Mucosa of stomach (tissue), 1 donor: Measurements from ENCODE around the gene NTPCR.
"Not testable (repeated sequence)": the region's sequence is repeated elsewhere in the genome, so short reads cannot be mapped to it uniquely, and the experiment has no call there.

Experiments used
- H3K27me3 ChIP-seq: one replicate; pipeline ENCODE4 v1.7.0; 2013; ENCODE audit warnings: mild to moderate bottlenecking, low read length; ENCODE audit not compliant: control insufficient read depth, insufficient read depth
- H3K36me3 ChIP-seq: one replicate; pipeline ENCODE4 v1.7.0; 2013; ENCODE audit warnings: low read length; ENCODE audit not compliant: control insufficient read depth, insufficient read depth
- H3K4me1 ChIP-seq: one replicate; pipeline ENCODE4 v1.7.0; 2013; ENCODE audit warnings: mild to moderate bottlenecking, low read length; ENCODE audit not compliant: control insufficient read depth, insufficient read depth
- H3K4me3 ChIP-seq: one replicate; pipeline ENCODE4 v1.7.0; 2013; ENCODE audit warnings: low read length
- H3K9ac ChIP-seq: one replicate; pipeline ENCODE4 v1.7.0; 2013; ENCODE audit warnings: mild to moderate bottlenecking, low read length, moderate library complexity
- H3K9me3 ChIP-seq: one replicate; pipeline ENCODE4 v1.7.0; 2013; ENCODE audit warnings: mild to moderate bottlenecking, low read length, moderate library complexity; ENCODE audit not compliant: control insufficient read depth
- donor health status: Pancreatic carcinoma.

Gene NTPCR

DNA sequence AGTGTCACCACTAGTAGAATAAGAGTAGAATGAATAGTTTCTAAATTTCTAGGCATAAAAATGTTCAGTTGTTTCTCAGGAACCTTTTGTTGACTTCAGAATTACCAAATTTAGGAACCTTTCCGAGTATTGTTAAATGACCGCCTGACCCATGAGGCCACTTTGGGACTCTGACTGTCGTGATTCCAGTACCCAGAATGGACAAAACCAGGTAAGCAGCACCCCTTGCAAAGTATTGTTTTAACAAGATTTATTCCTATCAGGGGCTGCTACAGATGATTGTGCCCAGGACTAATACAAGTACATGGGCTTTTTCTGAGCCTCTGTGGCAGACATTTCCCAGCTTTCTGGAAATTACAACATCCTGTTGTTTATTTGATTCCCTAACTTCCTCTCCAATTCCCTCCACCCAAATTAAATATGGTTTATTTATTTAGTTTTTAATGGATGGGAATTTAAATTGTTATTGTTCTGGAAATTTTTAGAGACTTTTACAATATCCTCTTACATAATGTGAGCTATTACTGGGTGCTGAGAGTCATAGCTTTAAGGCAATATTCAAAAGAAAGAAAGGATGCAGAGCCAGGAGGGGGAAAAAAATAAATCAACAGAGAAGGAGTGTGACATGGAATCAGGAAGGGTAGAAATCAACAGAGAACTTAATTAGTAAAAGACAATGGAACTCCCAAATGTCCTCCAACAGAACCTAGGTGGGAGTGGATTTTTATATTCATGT lies 37.4 kb upstream of the NTPCR start:
- no peaks in the 10 kb centered on the region for H3K36me3 ChIP-seq
- no peak overlapping the region for H3K9ac ChIP-seq
- no peaks in the 10 kb centered on the region for H3K9me3 ChIP-seq
- no peaks in the 10 kb centered on the region for H3K27me3 ChIP-seq
- H3K4me3 ChIP-seq, result no peak overlapping the region
- H3K4me1 ChIP-seq, result no peaks in the 10 kb centered on the region

DNA sequence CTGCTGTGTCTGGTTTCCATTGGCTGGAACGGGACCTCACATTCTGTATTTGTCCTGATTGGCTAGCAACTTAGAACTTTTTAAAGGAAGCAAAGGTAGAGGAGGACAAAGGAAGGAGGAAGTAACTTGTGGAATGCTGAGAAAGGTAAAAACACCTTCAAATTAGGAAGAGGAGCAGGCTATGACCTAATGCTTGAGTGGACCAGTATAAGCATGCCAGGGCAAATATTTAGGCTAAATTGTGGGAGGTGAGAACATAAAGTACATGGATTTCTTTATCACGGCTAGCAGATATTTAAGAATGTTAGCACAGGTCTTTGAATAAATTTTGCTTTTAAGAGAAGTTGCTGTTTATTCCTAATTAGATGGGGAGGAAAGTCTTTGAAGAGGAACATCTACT lies 36.1 kb upstream of the NTPCR start:
- H3K9ac ChIP-seq, H3K9me3 ChIP-seq, H3K27me3 ChIP-seq, H3K36me3 ChIP-seq, H3K4me1 ChIP-seq, H3K4me3 ChIP-seq: not testable (repeated sequence)

DNA sequence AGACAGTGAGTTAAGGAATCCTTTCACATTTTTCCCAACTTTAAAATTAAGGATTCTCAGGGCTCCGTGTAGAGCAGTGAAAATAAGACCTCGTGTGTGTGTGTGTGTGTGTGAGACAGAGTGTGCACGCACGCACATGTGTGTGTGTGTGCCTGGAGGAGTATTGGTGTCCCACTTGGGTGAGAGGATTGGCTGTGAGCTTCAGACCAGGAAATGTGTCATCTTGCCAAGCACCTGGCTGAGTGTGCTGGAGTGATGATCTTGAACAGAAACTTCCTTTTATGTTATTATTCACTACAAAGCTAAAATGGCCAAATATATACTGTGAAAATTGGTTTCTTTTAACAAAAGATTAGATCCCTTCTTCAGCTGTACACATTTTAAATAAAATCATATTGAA lies 35.2 kb upstream of the NTPCR start:
- H3K4me1 ChIP-seq, result no peaks in the 10 kb centered on the region
- H3K9me3 ChIP-seq, result no peaks in the 10 kb centered on the region
- no peaks in the 10 kb centered on the region for H3K36me3 ChIP-seq
- no peak overlapping the region for H3K9ac ChIP-seq
- no peak overlapping the region for H3K4me3 ChIP-seq
- H3K27me3 ChIP-seq, result no peaks in the 10 kb centered on the region

DNA sequence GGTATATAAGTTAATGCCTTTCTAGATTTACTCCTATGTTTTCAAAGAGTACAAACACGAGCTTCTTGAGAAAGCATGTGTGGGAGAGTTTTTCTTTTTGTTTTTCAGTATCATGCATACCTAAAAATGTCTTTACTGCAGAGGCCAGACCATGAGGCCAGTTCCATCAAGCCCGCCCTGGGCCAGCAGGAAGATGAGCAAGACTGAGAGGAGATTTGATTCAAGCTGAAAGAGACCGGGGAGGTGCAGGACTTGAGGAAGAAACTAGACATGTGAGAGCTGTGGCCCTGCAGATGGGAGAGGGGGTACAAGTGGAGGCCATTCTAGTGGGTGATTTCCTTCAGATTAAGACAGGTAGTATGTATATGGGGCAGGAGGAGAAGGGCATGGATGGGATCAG lies 33.4 kb upstream of the NTPCR start:
- no peaks in the 10 kb centered on the region for H3K27me3 ChIP-seq
- no peaks in the 10 kb centered on the region for H3K4me1 ChIP-seq
- H3K9ac ChIP-seq, result no peak overlapping the region
- H3K36me3 ChIP-seq, result no peaks in the 10 kb centered on the region
- H3K4me3 ChIP-seq, result no peak overlapping the region
- no peaks in the 10 kb centered on the region for H3K9me3 ChIP-seq

DNA sequence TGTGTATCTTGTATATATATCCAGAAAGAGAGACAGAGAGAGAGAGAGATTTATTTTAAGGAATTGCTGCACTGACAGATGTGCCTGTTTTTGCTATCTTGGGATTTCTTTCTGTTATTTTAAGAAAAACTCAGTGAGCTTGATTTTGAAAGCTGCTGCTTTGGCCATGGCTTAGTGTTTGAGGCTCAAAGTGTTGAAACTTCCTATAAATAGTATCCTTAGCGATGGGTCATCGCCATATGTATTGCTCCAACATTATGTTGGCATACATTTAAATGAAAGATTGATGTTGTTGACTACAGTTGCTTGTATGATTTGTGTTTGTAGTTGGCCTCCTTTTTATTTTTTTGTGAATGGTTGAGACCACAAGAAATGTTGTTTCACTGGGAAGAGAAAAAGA lies 29.0 kb upstream of the NTPCR start:
- no peak overlapping the region for H3K4me3 ChIP-seq

DNA sequence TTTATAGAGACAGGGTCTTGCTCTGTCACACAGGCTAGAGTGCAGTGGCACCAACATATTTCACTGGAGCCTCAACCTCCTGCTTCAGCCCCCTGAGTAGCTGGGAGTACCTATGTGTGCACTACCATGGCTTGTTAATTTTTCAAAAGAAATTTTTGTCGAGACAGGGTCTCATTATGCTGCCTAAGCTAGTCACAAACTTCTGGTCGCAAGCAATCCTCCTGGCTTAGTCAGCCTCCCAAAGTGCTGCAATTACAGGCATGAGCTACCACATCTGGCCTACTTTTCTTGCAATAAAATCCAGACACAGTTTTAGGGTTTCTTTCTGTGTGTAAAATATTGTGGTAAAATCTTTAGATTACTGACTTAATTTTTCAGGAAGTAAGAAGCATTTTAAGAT lies 27.9 kb upstream of the NTPCR start:
- Histone ChIP-seq H3K4me3 (no peak overlapping the region), H3K36me3 (no peaks in the 10 kb centered on the region), H3K9ac (no peak overlapping the region), H3K27me3 (no peaks in the 10 kb centered on the region), H3K9me3 (no peaks in the 10 kb centered on the region), H3K4me1 (no peaks in the 10 kb centered on the region)

More for the DNA sequence above, 29.0 kb upstream of the NTPCR start:
- Histone ChIP-seq H3K9me3 (no peaks in the 10 kb centered on the region), H3K36me3 (no peaks in the 10 kb centered on the region), H3K27me3 (no peaks in the 10 kb centered on the region), H3K4me1 (no peaks in the 10 kb centered on the region), H3K9ac (no peak overlapping the region)

DNA sequence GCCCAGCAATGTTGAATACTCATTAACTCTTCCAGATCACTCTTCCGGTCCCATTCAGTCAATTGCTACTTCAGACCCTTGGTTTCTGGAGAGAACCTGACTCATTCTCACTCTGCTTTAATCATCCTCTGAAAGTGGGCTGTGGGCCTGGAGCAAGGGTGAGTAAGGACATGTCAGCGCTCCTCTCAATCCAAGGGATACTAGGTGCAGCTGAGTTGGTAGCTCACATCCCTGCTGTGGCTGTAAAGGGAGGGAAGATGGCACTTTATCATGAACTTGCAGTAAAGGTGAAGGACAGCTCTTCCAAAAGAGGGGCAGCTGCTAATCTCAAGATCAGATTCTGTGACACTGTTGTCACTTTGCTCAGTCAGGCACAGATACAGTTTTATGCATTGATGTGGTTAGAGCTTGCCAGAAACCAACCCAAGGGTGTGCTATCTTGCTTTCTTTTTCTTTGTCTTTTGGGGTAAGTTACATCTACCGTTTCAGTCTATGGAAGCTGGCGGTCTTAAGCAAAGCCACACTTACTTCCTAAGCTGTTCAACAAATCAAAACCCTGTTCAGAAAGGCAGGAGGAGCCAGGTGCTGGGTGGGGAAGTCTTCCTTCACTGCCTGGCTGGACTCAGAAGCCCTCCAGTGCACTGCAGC lies 26.5 kb upstream of the NTPCR start:
- H3K27me3 ChIP-seq, result no peaks in the 10 kb centered on the region
- no peak overlapping the region for H3K9ac ChIP-seq
- no peaks in the 10 kb centered on the region for H3K4me1 ChIP-seq
- H3K4me3 ChIP-seq, result no peak overlapping the region
- H3K36me3 ChIP-seq, result no peaks in the 10 kb centered on the region
- H3K9me3 ChIP-seq, result no peaks in the 10 kb centered on the region

DNA sequence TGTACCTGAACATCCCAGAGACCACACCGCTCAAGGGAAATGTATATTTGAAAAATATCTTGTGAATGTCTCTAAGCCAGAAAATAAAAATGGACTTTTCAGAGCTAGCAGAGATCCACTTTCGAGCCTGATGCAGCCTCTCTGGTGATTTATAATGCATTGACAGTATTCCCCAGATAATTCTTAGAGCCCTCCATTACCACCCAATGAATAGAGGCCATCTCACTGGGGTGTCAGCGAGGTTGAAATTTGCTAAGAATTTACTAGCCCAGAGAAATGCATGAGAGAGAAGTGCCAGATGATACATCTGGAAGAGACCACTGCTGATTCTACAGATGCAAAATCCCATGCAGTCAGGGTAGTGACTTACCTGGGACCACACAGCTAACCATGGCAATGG lies 25.5 kb upstream of the NTPCR start:
- no peaks in the 10 kb centered on the region for H3K36me3 ChIP-seq
- H3K4me1 ChIP-seq, result no peaks in the 10 kb centered on the region
- no peaks in the 10 kb centered on the region for H3K9me3 ChIP-seq
- H3K27me3 ChIP-seq, result no peaks in the 10 kb centered on the region
- H3K9ac ChIP-seq, result no peak overlapping the region
- H3K4me3 ChIP-seq, result no peak overlapping the region

DNA sequence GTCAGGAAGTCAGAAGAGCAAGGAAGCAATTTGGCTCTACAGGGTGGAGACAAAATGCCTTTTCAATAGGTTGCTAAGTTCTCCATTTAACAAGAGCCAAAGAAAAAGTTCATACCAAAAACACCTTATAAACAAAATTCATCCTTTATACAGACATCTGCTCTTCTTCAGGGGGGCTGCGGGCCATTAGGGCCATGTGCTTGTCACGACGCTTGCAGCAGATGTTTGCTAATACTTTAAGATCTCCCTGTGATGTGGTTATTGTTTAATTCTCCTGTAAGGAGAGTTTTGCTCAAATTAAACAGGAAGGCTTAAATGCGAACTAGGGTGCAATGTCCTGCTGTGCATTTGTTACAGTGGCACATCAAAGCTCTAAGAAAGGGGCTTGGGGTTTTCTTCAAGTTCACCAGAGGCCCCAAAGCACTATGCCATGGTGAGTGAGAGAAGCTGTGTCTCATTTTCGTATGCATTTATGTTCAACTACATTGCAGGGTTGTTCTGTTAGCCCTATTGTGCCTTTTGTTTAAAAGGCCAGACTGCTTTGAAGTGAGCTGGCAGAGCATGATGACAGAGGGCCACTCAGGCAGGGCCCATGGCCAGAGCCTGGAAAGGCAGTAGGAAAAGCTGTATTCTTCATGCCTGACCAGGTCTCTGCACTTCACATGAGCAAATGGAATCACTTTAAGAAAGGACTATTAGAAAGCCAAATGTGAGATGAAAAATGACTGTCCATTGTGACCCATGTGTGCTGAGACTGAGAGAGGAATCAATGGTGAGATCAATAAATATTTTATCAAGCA lies 24.8 kb upstream of the NTPCR start:
- Histone ChIP-seq H3K36me3 (no peaks in the 10 kb centered on the region), H3K27me3 (no peaks in the 10 kb centered on the region), H3K4me3 (no peak overlapping the region), H3K9me3 (no peaks in the 10 kb centered on the region), H3K4me1 (no peaks in the 10 kb centered on the region), H3K9ac (no peak overlapping the region)

DNA sequence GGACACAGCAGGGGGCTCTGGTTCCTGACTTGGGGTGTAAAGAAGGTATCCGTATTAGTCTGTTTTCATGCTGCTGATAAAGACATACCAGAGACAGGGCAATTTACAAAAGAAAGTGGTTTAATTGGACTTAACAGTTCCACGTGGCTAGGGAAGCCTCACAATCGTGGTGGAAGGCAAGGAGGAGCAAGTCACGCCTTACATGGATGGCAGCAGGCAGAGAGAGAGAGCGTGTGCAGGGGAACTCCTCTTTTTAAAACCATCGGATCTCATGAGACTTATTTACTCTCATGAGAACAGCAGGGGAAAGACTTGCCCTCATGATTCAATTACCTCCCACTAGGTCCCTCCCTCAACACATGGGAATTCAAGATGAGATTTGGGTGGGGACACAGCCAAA lies 23.2 kb upstream of the NTPCR start:
- H3K27me3 ChIP-seq, H3K4me1 ChIP-seq, H3K9me3 ChIP-seq, H3K9ac ChIP-seq, H3K36me3 ChIP-seq, H3K4me3 ChIP-seq: not testable (repeated sequence)

DNA sequence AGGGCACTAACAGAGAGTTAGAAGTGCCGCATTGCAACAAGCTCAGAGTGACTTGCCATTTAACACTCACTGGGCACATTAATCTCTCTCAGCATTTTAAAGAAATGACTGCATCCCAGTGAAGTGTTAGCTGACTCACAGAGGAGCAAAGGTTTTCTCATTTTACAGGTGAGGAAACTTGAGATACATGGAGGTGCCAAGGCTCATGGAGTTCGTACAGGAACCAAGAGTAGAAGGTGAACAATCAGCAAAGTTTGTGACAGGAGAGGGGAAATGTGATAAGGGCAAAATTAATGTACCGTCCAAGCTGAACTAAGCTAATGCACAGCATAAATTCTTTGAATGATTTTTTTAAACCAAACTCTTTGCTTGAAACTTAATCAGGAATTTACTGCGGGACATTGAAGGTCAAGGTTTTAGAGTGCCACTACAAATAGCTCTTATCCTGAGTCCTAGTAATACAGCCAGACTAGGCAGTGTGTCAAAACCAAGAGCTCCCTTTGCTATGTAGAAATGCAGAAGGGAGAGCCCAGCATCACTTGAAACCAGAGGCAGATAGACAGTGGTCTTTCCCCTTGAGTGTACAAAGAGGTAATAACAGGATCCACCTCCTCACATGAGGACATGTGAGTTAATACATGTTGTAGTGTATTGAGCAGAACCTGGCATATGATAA lies 22.4 kb upstream of the NTPCR start:
- H3K9me3 ChIP-seq, result no peaks in the 10 kb centered on the region
- no peaks in the 10 kb centered on the region for H3K27me3 ChIP-seq
- no peak overlapping the region for H3K4me3 ChIP-seq
- H3K36me3 ChIP-seq, result no peaks in the 10 kb centered on the region
- no peaks in the 10 kb centered on the region for H3K4me1 ChIP-seq
- H3K9ac ChIP-seq, result no peak overlapping the region
